Measurements from ENCODE around the gene SPATA31E1.
"Not testable (repeated sequence)": the region's sequence is repeated elsewhere in the genome, so short reads cannot be mapped to it uniquely, and the experiment has no call there.

The SPATA31E1 gene

DNA sequence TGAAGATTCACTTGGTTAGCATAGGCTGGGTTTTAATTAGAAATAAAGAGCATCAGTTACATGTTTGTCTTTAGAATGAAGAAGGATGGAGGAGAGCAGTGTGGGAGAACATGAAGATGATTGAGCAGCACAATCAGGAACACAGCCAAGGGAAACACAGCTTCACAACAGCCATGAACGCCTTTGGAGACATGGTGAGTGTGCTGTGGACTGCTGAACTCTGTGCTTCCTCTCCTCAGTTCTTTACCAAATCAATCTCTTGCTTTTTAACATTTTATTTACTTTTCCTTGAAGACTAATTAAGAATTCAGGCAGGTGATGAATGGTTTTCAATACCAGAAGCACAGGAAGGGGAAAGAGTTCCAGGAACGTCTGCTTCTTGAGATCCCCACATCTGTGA, 38.2 kb upstream of the SPATA31E1 start:
- no peak overlapping the region for H3K4me3 ChIP-seq (ENCODE audit: control insufficient read depth, low read depth, low read length)
- DNase-seq (ENCODE audit: low read depth) = peak; percentile 50
- TF ChIP-seq, protein P1, sequence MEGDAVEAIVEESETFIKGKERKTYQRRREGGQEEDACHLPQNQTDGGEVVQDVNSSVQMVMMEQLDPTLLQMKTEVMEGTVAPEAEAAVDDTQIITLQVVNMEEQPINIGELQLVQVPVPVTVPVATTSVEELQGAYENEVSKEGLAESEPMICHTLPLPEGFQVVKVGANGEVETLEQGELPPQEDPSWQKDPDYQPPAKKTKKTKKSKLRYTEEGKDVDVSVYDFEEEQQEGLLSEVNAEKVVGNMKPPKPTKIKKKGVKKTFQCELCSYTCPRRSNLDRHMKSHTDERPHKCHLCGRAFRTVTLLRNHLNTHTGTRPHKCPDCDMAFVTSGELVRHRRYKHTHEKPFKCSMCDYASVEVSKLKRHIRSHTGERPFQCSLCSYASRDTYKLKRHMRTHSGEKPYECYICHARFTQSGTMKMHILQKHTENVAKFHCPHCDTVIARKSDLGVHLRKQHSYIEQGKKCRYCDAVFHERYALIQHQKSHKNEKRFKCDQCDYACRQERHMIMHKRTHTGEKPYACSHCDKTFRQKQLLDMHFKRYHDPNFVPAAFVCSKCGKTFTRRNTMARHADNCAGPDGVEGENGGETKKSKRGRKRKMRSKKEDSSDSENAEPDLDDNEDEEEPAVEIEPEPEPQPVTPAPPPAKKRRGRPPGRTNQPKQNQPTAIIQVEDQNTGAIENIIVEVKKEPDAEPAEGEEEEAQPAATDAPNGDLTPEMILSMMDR (conservative IDR thresholded peaks at IDR 0.05; ENCODE audit: control insufficient read depth, insufficient read depth, low read depth, low read length) = no peak

DNA sequence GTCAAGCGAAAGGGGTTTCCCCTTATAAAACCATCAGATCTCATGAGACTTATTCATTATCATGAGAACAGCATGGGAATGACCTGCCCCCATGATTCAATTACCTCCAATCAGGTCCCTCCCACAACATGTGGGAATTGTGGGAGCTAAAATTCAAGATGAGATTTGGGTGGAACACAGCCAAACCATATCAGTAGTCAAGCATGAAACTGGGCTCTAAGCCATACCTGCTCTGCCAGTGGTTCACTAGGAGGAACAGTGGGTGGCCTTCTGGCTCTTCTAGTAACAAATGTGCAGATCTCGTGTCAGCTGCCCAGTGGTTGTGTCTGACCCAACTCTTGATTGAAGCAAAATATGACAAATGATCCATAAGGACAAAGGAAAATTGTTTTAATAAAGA, 34.9 kb upstream of the SPATA31E1 start:
- peak; percentile 78 for DNase-seq (ENCODE audit: low read depth)
- not testable (repeated sequence) for H3K4me3 ChIP-seq (ENCODE audit: control insufficient read depth, low read depth, low read length)

DNA sequence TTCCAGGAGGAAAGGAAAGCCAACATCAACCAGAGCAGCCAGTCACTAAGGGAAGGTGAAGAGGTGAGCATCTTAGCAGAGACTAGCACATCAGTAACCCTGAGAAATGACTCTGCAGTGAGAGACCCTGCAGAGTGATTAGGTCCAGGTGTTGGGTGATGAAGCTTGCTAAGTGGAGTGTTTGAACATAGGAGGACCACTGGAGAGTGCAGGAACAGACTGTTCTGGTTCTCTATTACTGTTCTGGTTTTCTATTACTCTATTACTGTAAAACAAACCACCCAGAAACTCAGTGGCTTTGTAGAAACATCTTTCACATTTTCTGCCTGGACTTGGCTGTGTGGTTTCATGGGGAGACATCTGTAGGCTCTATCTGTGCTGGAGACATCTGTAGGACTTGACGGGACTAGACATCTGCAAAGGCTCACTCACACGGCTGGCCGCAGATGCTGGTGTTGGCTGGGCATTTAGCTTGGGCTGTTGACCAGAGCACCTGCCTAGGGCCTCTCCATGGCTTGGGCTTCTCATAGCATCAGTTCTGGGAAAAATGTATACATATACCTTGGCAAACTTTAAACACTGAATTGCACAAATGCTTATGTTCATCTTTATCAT, 33.4 kb upstream of the SPATA31E1 start:
- DNase-seq (ENCODE audit: low read depth) = no peak
- H3K4me3 ChIP-seq (ENCODE audit: control insufficient read depth, low read depth, low read length) = no peak overlapping the region
- TF ChIP-seq, protein P1 (conservative IDR thresholded peaks at IDR 0.05; ENCODE audit: control insufficient read depth, insufficient read depth, low read depth, low read length) = no peak

DNA sequence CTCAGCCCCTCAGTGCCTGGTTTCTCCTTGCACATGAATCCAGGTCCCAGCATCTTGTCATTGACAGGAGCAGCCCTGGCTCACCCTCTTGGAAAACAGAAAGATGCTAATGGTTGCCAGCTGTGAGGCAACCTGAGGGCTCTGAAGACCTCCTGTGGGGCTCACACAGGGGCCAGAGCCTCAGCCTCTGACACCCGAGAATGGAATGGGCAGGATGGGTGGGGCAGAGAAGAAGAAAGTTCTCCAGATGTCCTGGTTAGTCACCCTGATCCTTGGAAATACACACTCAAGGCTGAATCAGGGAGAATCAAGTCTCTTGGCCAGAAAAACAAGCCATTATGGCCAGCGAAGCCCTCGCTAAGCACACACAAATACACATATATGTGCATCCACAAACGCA, 32.3 kb upstream of the SPATA31E1 start:
- TF ChIP-seq, protein P1 (conservative IDR thresholded peaks at IDR 0.05; ENCODE audit: control insufficient read depth, insufficient read depth, low read depth, low read length) = no peak
- peak; percentile 96 for DNase-seq (ENCODE audit: low read depth)
- no peak overlapping the region for H3K4me3 ChIP-seq (ENCODE audit: control insufficient read depth, low read depth, low read length)

DNA sequence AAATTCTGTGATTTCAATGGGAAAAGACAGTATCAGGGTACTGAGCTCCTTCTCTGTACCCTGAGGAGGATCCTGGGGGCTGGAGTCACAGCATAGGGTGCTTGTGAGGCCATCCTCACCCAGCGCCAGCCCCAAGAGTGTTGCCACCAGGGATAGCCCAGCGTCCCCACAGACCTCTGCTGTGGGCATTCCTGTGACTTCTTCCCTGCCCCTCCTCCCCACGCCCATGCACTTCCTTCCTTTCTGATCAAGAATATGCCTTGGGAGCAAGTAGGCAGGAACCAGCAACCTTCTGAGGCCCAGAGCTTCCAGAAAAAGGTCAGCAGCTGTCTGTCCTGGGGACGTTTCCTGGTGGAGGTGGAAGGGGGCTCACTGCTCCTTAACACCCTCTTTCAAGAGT, 31.5 kb upstream of the SPATA31E1 start:
- not testable (repeated sequence) for H3K4me3 ChIP-seq (ENCODE audit: control insufficient read depth, low read depth, low read length); DNase-seq (ENCODE audit: low read depth)

DNA sequence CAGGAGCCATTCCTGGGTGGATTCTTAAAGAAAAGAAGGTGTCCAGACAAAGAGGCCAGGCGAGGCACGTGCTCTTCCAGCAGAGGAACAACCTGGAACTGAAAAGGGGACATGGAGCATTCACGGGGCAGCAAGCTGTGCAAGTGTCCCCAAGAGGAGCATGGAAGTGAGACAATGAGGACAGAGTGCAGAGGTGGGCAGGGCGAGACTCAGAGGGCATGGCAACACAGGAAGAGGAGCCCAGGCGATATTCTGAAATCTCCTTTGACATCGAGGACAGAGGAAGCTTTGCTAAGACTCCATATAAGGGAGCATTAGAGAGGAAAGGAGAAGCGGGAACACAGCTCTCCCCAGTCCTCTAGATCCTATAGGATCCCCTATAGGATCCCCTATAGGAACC, 29.4 kb upstream of the SPATA31E1 start:
- TF ChIP-seq, protein P1 (conservative IDR thresholded peaks at IDR 0.05; ENCODE audit: control insufficient read depth, insufficient read depth, low read depth, low read length) = no peak
- DNase-seq (ENCODE audit: low read depth) = no peak
- no peak overlapping the region for H3K4me3 ChIP-seq (ENCODE audit: control insufficient read depth, low read depth, low read length)

DNA sequence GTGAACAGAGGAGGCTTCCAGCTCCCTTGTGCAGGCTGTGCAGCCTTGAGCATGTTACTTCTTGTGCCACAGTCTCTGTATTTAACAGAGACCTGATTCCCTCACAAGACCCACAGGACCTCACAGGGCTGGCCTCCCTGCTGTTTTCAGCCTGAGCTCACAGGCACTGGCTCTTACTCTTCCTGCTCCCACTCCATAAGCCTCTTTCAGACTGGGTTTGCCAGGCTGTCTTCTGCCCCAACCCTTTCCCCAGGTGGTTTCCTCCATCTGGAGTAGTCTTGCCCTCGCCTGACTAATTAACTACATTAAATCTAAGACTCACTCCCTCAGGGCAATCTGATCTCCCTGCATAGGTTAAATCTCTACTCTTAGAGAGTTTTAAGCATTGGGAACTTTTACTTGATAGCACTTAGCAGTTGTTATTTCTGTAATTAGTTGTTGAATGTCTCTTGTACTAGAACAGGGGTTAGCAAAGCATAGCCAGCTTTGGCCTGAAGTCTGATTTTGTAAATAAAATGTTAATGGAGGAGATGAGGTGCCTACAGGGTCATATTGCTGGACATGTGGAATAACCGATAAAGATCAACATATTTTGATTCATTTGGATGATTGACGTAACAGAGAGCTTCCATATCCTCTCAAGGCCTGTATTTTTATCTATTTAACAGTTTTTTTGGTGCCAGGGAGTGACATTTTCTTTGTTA, 28.6 kb upstream of the SPATA31E1 start:
- TF ChIP-seq, protein P1 (conservative IDR thresholded peaks at IDR 0.05; ENCODE audit: control insufficient read depth, insufficient read depth, low read depth, low read length) = no peak
- DNase-seq (ENCODE audit: low read depth) = no peak
- no peak overlapping the region for H3K4me3 ChIP-seq (ENCODE audit: control insufficient read depth, low read depth, low read length)

DNA sequence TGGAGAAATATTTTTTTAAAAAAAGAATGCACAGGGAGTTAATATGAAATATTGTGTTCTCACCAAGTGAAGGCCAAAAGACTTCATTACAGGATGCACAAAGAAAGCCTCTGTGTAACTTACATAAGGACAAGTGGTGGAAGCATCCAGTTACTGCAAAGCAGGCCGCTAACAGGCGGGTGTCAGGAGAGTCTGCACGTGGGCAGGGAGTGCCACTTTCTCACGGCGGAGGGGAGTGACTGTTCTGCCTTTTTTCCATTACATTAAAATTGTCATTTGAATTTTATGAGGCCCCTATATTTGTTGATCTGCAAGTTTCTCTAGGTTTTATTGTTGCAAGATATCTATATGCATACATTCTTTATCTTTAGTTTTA, 28.1 kb upstream of the SPATA31E1 start:
- DNase-seq (ENCODE audit: low read depth) = no peak
- no peak overlapping the region for H3K4me3 ChIP-seq (ENCODE audit: control insufficient read depth, low read depth, low read length)
- TF ChIP-seq, protein P1 (conservative IDR thresholded peaks at IDR 0.05; ENCODE audit: control insufficient read depth, insufficient read depth, low read depth, low read length) = no peak

Measured in fibroblast of mammary gland (primary cell).